ENCODE results near the gene MORC2.

DNA sequence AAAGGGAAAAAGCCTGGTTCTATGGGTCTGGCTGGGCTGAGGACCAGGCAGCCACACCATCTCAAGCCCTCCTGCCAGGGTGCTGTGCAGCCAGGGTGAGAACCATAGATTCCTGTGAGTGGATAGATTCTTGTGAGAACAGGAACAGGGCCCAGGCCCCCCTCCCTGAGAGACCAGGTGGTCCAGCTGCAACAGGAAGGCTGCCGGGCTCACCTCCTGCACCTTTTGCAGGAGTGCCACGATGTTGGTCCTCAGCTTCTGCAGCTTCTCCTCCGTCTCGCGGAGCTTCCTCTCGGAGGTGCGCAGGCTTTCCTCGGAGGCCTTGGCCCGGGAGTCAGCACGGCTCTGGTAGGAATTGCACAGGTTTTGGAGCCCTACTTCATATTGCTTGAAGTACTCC, 40.8 kb downstream of the MORC2 start:
- TF ChIP-seq, protein P1, sequence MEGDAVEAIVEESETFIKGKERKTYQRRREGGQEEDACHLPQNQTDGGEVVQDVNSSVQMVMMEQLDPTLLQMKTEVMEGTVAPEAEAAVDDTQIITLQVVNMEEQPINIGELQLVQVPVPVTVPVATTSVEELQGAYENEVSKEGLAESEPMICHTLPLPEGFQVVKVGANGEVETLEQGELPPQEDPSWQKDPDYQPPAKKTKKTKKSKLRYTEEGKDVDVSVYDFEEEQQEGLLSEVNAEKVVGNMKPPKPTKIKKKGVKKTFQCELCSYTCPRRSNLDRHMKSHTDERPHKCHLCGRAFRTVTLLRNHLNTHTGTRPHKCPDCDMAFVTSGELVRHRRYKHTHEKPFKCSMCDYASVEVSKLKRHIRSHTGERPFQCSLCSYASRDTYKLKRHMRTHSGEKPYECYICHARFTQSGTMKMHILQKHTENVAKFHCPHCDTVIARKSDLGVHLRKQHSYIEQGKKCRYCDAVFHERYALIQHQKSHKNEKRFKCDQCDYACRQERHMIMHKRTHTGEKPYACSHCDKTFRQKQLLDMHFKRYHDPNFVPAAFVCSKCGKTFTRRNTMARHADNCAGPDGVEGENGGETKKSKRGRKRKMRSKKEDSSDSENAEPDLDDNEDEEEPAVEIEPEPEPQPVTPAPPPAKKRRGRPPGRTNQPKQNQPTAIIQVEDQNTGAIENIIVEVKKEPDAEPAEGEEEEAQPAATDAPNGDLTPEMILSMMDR (IDR thresholded peaks at IDR 0.05 in 4 of 5, conservative IDR thresholded peaks at IDR 0.05 in 1 of 5): no peak
- TF ChIP-seq POLR2A (IDR thresholded peaks at IDR 0.05): no peak

Measured in gastrocnemius medialis (tissue), 4 donors.